NCI-H1417 (cell line): Measurements from ENCODE around the gene ERFL.
A peak's percentile ranks its signal among the peaks of the same experiment; 100 is the strongest.
"Not testable (repeated sequence)": the region's sequence is repeated elsewhere in the genome, so short reads cannot be mapped to it uniquely, and the experiment has no call there.

Experiments
- DNase-seq, 3 experiments: peaks; one replicate each; lab custom pipeline; 2025; lab: John Stamatoyannopoulos, UW

The ERFL gene

GRCh38 chr19:41877916-41878905 lies 50.0 kb downstream of the ERFL start:
- no peak for DNase-seq

- DNase-seq: no peak
These were observed 51.1 kb downstream of the ERFL start, which contains the start of gene CD79A for GRCh38 chr19:41876847-41877832. TSS of gene CD79A (plus strand) at chr19:41877279. CDS start at chr19:41877305, 26 bp downstream.

DNA sequence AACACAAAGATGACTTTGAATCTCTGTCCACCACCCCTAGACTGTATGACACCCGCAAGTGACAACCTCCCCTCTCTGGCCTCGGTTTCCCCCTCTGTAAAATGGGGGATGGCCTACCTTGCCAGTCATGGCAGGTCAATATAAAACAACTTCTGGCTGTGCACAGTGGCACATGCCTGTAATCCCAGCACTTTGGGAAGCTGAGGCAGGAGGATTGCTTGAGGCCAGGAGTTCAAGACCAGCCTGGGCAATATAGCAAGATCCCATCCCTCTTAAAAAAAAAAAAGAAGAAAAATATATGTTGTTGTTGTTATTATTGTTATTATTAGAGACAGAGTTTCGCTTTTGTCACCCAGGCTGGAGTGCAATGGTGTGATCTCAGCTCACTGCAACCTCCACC lies 52.3 kb downstream of the ERFL start:
- not testable (repeated sequence) for DNase-seq

- peak; percentile 43 to 83 (median 69) for DNase-seq
These were observed 55.2 kb downstream of the ERFL start for GRCh38 chr19:41872775-41873647.

DNA sequence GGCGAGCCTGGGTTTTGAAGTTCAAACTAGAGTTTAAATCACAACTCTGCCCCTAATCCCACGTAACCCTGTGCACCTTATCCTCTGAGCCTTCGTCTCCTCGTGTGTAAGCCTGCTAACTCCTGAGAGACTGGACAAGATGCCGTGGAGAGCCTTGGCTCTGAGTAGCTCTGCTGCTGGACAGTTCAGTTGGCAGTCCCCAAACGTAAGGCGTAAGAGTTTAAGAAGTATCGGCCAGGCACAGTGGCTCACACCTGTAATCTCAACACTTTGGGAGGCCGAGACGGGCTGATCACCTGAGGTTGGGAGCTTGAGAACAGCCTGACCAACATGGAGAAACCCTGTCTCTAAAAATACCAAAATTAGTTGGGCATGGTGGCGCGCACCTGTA lies 55.9 kb downstream of the ERFL start:
- DNase-seq: no peak

DNA sequence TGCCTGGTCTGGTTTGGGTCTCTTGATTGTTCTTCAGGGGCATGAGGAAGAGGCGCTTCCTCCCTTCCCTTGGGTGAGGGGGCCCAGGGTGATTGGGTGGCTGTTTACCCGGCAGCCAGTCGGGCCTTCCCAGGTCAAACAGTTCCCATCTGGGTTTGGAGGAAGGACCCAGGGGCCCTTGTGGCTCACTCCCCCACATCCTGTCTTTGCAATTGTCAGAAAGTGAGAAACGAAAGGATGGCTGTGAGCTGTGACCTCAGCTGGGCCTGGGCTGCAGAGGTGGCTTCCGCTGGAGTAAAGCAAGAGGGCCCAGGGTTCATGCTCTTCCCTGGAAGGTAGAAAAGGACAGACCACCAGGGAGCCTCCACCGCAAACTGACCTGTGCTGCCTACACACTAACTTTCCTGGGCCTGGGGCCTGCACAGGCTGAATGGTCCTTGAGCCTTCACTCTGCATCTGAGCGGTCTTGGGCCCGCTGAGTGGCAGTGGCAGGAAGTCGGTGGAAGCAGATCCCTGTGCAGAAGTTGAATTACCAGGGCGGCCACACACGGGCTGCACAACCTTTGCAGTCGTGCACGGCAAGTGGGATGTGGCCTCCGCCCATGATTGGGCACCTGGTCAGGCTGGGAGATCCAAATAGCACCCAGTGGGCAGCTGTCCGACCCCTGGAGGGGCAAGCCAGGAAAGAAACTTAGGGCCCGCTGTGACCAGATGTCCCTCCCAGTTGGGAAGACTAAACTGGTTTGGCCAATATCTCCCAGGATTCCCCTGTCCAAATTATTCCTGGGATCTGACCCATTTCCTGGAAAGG lies 56.5 kb downstream of the ERFL start:
- no peak for DNase-seq

DNA sequence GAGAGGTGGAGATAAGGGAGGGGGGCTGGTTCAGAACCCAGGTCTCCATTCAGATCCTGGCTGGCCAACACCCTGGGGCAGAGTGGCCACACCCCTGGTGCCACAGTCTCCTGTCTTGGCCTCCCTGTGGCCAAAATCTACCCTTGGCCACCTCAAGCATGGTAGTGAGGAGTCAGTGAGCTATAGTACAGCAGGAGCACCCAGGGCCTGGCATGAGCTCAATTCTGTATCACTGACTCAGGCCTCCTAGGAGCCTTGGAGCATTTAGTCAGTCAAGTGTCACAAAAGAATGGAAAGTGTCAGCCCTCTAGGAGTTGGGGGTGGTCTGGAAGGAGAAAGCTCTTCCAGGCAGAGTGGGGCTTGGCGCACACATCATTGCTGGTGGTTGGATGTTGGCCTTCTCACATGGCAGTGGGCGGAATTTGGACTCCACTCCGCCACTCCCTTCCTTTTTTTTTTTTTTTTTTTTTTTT lies 57.8 kb downstream of the ERFL start:
- no peak for DNase-seq

- peak; percentile 26 to 79 (median 49) for DNase-seq
These were observed 58.8 kb downstream of the ERFL start for GRCh38 chr19:41869374-41869955.

DNA sequence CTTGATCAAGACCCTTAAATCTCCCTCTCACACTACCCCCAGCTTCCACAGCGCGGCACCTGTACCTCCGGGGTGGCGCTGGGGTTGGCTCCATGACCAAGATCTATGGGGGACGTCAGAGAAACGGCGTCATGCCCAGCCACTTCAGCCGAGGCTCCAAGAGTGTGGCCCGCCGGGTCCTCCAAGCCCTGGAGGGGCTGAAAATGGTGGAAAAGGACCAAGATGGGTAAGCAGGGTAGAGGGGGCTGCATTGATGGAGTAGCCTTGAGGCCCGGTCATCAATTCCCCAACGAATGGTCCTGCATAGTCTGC lies 59.3 kb downstream of the ERFL start:
- DNase-seq: peak in 1 of 3 experiments; percentile 61

DNA sequence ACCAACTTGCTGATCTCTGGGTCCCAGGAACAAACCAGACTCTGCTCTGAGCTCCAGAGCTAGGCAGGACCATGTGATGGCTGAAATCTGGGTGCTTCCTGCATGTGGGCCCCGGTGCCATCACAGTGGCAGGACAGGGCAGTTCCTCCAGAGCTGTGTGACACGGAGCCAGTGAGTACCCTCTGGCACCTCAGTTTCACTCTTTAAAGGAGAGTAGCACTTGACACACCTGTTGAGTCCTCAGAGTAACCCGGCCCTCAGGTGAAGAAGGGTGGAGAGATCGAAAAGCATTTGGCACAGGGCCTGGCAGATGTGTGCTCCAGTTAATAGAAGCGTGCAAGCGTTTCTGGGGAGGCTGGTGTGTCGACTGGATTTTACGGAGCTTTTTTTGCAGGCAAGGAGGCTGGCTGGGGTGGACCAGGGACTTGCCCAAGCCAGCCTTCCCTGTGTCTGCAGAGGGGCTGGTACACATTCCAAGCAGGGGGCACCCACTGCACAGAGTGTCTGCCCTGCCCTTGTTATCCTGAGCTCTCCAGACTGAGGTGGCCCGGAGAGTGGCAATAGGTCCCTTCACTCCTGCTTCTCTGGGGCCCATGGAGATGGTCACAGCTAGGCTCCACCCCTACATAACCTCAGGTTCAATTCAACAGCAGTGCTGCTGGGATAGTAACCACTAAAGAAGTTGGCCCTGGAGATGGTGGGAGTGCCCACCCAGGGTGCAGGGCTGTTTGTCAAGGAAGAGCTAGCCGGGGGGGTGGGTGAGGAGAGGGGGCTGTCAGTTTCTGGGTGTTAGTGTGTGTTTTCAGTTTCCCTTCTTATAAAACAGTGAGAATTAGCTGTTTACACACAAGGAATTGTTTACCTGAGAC lies 59.9 kb downstream of the ERFL start:
- peak in 2 of 3 experiments; percentile 14 to 88 for DNase-seq

DNA sequence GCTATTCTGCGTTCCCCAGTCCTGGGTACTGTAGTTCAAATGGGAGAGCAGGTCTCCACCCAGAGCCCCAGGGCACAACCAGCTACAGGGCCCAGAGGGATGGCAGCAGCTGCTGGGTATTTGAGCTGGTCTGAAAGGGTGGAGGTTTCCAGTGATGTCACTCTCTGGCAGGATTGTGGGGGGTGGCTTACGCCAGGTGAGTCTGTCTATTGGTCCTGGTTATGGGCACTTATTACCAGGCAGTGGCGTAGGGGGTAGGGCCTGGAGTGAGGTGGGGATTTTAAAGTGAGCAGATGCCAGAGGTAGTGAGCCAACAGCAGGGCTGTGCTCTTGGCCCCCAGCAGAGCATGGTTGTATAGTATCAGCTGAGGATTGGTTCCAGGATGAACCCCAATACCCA lies 62.0 kb downstream of the ERFL start:
- peak in 1 of 3 experiments; percentile 34 for DNase-seq

DNA sequence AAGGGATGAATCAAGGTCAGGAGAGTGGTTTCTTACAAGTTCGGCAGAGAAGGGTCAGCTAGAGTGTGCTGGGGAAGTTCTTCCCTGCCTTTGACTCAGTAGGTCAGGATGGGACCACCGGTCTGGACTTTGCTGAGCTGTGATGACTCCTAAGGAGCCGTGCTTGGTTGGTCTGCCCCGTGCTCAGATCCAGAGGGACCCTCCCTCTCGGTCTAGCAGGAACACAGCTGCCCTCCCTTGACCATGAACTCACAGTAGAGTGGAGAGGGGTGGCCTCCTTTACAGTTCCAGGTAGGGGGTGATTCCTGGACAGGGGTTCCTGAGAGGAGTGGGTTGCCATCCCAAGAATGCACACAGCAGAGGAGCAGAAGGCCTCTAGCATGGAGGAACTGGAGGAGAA lies 63.9 kb downstream of the ERFL start:
- no peak for DNase-seq

GRCh38 chr19:41863209-41863931 lies 64.9 kb downstream of the ERFL start:
- no peak for DNase-seq

DNA sequence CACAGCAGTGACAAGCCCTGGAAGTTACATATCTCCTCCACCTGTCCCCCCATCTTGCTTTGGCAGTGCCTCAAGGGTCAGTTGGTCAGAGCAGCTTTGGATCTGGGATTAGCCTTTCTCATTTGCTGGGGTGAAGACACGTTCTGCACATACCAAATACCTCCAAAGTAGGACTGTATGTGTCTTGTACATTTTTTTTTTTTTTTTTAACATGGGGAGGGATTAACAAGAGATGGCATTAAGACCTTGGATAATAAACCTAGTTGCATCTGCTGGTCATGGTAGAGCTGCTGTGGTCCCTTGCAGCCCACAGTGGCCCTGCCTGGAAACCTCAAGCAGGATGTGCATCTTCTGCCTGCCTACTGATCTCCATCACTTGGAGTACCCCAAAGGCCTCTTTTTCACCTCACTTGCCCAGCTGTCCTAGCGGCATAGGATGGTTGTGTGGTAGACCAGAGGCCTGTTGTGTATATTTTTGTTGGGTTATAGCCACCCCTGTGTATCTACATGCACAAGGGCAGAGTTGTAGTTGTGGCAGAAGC lies 65.7 kb downstream of the ERFL start:
- DNase-seq: no peak

GRCh38 chr19:41861846-41862245 lies 66.4 kb downstream of the ERFL start:
- DNase-seq: no peak

DNA sequence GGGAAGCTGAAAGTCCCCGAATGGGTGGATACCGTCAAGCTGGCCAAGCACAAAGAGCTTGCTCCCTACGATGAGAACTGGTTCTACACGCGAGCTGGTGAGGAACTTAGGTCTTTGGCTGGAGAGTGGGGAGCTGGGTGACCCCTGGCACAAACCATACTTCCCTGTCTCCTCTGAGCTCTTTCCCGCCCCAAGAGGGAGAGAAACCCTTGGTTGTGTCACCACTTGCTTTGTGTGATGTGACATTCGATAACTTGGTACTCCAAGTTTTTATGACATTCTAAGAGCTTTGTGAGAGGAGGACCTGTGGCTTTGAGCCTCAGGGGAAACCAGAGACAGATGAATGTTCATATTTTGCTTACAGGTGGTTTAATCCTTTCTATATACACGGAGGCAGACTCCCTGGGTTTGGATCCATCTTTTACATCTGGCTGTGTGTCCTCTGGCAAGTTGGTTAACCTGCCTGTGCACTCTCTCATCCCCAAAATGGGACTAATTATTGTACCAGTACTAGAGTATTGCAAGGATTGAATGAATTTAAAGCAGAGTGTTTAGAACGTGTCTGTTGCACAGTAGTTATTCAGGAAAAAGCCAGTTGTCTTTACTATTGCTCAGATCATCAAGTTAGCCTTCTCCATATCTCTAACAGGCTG lies 67.0 kb downstream of the ERFL start:
- DNase-seq: peak in 2 of 3 experiments; percentile 9 to 70

- DNase-seq: peak in 2 of 3 experiments; percentile 32 to 51
These were observed 67.7 kb downstream of the ERFL start for GRCh38 chr19:41860419-41861115.
